DOHH2 (cell line): ENCODE data around the gene UEVLD.

ENCODE experiments used
- H3F3A ChIP-seq: fragments of 200-600 bp; sonication (generic), shearing (Covaris generic); 2 replicates; pipeline ENCODE4 v1.6.0; 2016; ENCODE audit warnings: antibody characterized with exemption, mild to moderate bottlenecking; ENCODE audit not compliant: control insufficient read depth, insufficient read depth
- H3K27ac ChIP-seq: fragments of 200-600 bp; sonication (generic); 2 replicates; pipeline ENCODE4 v1.5.1; 2014; ENCODE audit warnings: low read depth, mild to moderate bottlenecking, low read length, moderate library complexity
- H3K27me3 ChIP-seq: fragments of 200-600 bp; sonication (generic); 2 replicates; pipeline ENCODE4 v1.6.1; 2014; ENCODE audit warnings: mild to moderate bottlenecking, low read length, mixed read lengths; ENCODE audit not compliant: control insufficient read depth
- H3K36me3 ChIP-seq: fragments of 200-600 bp; sonication (generic); 2 replicates; pipeline ENCODE4 v1.6.1; 2014; ENCODE audit warnings: mild to moderate bottlenecking, low read length, moderate library complexity, mixed read lengths; ENCODE audit not compliant: control insufficient read depth
- H3K4me1 ChIP-seq: fragments of 200-600 bp; sonication (generic); 2 replicates; pipeline ENCODE4 v1.6.1; 2014; ENCODE audit warnings: mild to moderate bottlenecking, low read length, mixed read lengths; ENCODE audit not compliant: control insufficient read depth
- H3K4me2 ChIP-seq: fragments of 200-600 bp; sonication (generic); 2 replicates; pipeline ENCODE4 v1.6.0; 2014; ENCODE audit warnings: mild to moderate bottlenecking, low read length, moderate library complexity
- H3K4me3 ChIP-seq: fragments of 200-600 bp; sonication (generic); 2 replicates; pipeline ENCODE4 v1.5.1; 2014; ENCODE audit warnings: mild to moderate bottlenecking, low read length, mixed read lengths
- H3K79me2 ChIP-seq: fragments of 200-600 bp; sonication (generic); 2 replicates; pipeline ENCODE4 v1.6.1; 2014; ENCODE audit warnings: mild to moderate bottlenecking, low read length, mixed read lengths; ENCODE audit not compliant: control insufficient read depth
- H3K9me2 ChIP-seq: fragments of 200-600 bp; sonication (generic); replicated peaks from 2 replicates; pipeline ENCODE4 v1.6.1; 2014; ENCODE audit warnings: mild to moderate bottlenecking, low read length, mixed read lengths; ENCODE audit not compliant: control insufficient read depth
- H3K9me3 ChIP-seq: fragments of 200-600 bp; sonication (generic); 2 replicates; pipeline ENCODE4 v1.6.1; 2014; ENCODE audit warnings: antibody characterized with exemption, low read length, mixed read lengths; ENCODE audit not compliant: control insufficient read depth, insufficient read depth
- H4K20me1 ChIP-seq: fragments of 200-600 bp; sonication (generic); 2 replicates; pipeline ENCODE4 v1.6.0; 2014; ENCODE audit warnings: low read depth, mild to moderate bottlenecking, antibody characterized with exemption, low read length, moderate library complexity; ENCODE audit not compliant: control insufficient read depth, insufficient read depth
- CTCF ChIP-seq: fragments of 200-600 bp; sonication (generic); IDR thresholded peaks from one replicate; pipeline ENCODE4 v1.5.1; 2014; ENCODE audit warnings: antibody characterized with exemption, mild to moderate bottlenecking, low read depth, low read length; ENCODE audit not compliant: poor library complexity, severe bottlenecking
- EZH2phosphoT487 ChIP-seq: fragments of 200-600 bp; sonication (generic); IDR thresholded peaks from 2 replicates; pipeline ENCODE4 v1.6.1; 2017; ENCODE audit warnings: borderline replicate concordance, mild to moderate bottlenecking, antibody characterized with exemption, low read length, moderate library complexity, mixed read lengths

The UEVLD gene

DNA sequence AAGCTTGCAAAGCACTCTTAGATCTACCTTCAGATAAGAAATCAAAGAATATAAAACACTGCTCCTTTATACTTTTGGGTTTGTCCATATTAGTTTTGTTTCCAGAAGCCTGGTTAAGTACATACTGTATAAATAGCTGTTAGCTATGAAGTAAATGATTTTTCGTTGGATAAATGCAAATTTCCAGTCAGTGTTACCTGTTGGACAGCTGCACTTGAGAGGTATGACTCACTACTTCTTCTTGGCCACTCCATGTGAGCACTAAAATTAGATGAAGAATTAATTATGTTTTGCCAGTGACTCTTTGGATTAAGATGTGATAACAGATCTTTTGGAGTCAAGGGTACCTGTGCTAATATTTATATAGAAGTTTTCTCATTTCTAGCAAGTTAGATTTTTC, 52.3 kb downstream of the UEVLD start:
- TF ChIP-seq EZH2phosphoT487 (no peak), CTCF (no peak)
- H3K79me2 ChIP-seq, result no peaks in the 10 kb centered on the region
- H3K4me1 ChIP-seq, result peaks cover 2% of the 10 kb centered on the region
- H4K20me1 ChIP-seq, result no peaks in the 10 kb centered on the region
- H3K9me2 ChIP-seq, result no peaks in the 10 kb centered on the region
- H3K27me3 ChIP-seq, result no peaks in the 10 kb centered on the region
- no peaks in the 10 kb centered on the region for H3K9me3 ChIP-seq
- H3K36me3 ChIP-seq, result peaks cover 15% of the 10 kb centered on the region
- peaks cover 3% of the 10 kb centered on the region; the same call in 1 of the 2 replicates for H3F3A ChIP-seq
- H3K4me2 ChIP-seq, result no peak overlapping the region
- H3K4me3 ChIP-seq, result no peak overlapping the region
- no peak overlapping the region for H3K27ac ChIP-seq

GRCh38 chr11:18534245-18534644, 54.3 kb downstream of the UEVLD start:
- no peaks in the 10 kb centered on the region for H4K20me1 ChIP-seq
- H3K27ac ChIP-seq, result no peak overlapping the region
- no peaks in the 10 kb centered on the region for H3K27me3 ChIP-seq
- H3K4me2 ChIP-seq, result no peak overlapping the region
- peaks cover 16% of the 10 kb centered on the region for H3K36me3 ChIP-seq
- peaks cover 3% of the 10 kb centered on the region for H3K79me2 ChIP-seq
- no peaks in the 10 kb centered on the region for H3K9me3 ChIP-seq
- H3K4me3 ChIP-seq, result no peak overlapping the region
- H3F3A ChIP-seq, result peaks cover 14% of the 10 kb centered on the region
- no peak for TF ChIP-seq CTCF
- H3K9me2 ChIP-seq, result no peaks in the 10 kb centered on the region
- peaks cover 18% of the 10 kb centered on the region for H3K4me1 ChIP-seq

DNA sequence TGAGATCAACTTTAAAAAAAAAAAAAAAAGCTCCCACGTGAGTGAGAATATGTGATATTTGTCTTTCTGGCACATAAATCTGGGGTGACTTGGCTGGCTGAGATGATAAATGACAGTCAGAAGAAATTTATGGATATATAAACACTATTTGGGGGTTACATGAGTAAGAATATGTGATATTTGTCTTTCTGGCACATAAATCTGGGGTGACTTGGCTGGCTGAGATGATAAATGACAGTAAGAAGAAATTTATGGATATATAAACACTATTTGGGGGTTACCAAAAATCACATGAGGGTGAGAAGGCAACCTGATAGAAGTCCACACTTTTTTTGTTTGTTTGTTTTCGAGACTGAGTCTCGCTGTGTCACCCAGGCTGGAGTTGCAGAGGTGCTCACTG, 55.2 kb downstream of the UEVLD start:
- Histone ChIP-seq H3K79me2 (peaks cover 12% of the 10 kb centered on the region), H3K4me2 (no peak overlapping the region), H3K27me3 (no peaks in the 10 kb centered on the region), H3K4me1 (peaks cover 27% of the 10 kb centered on the region), H3K9me2 (no peaks in the 10 kb centered on the region), H3K4me3 (no peak overlapping the region), H3K9me3 (no peaks in the 10 kb centered on the region), H3F3A (peaks cover 16% of the 10 kb centered on the region), H4K20me1 (no peaks in the 10 kb centered on the region), H3K27ac (no peak overlapping the region), H3K36me3 (peaks cover 20% of the 10 kb centered on the region)
- TF ChIP-seq CTCF (no peak), EZH2phosphoT487 (no peak)

DNA sequence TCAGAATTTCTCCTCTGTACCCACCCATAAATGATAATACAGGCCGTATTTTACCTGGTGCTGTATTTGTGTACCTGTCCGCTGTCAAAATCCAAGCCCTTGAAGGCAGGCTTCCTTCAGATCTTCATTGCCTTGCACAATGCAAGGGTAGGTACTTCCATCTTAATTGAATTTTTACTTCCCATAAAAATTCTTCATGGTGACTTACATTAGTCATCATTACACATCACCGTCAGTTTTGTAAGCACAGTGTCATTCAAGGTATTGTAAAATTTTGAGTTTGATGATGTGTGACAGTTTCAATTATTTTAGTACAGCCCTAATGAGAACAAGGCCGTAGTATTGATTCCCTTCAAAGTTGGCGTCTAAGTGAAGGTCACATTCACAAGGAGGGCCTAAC, 61.0 kb downstream of the UEVLD start:
- Histone ChIP-seq H3K4me1 (peaks cover 46% of the 10 kb centered on the region), H3K27me3 (no peaks in the 10 kb centered on the region), H3K4me3 (peak overlapping the region; percentile 85), H3K9me2 (no peaks in the 10 kb centered on the region), H3K27ac (peak overlapping the region; percentile 54), H3K9me3 (no peaks in the 10 kb centered on the region), H3K4me2 (peak overlapping the region; percentile 81), H4K20me1 (no peaks in the 10 kb centered on the region), H3K79me2 (peaks cover 63% of the 10 kb centered on the region), H3F3A (peaks cover 13% of the 10 kb centered on the region), H3K36me3 (peaks cover 24% of the 10 kb centered on the region)
- TF ChIP-seq EZH2phosphoT487 (no peak), CTCF (no peak)
